Measurements from ENCODE around the gene TTLL11.

Gene TTLL11

GRCh38 chr9:122036988-122037387 is 56.1 kb downstream of the TTLL11 start:
- H3K4me1 ChIP-seq (ENCODE audit: control insufficient read depth, insufficient read depth, low read length): peaks cover 17% of the 10 kb centered on the region
- H3K27ac ChIP-seq (ENCODE audit: low read depth, low read length): peak overlapping the region; percentile 23
- no peaks in the 10 kb centered on the region for H3K36me3 ChIP-seq (ENCODE audit: control insufficient read depth, insufficient read depth, low read length)
- no peaks in the 10 kb centered on the region for H3K27me3 ChIP-seq (ENCODE audit: control insufficient read depth, insufficient read depth, low read length)
- H3K4me3 ChIP-seq (ENCODE audit: low read depth, low read length): no peak overlapping the region
- H3K9me3 ChIP-seq (ENCODE audit: control insufficient read depth, insufficient read depth, low read length): no peaks in the 10 kb centered on the region
- no peak overlapping the region for H3K9ac ChIP-seq (ENCODE audit: low read depth, low read length)

GRCh38 chr9:122036408-122036807 is 56.7 kb downstream of the TTLL11 start:
- Histone ChIP-seq H3K27me3 (ENCODE audit: control insufficient read depth, insufficient read depth, low read length) (no peaks in the 10 kb centered on the region), H3K36me3 (ENCODE audit: control insufficient read depth, insufficient read depth, low read length) (no peaks in the 10 kb centered on the region), H3K4me3 (ENCODE audit: low read depth, low read length) (no peak overlapping the region), H3K9me3 (ENCODE audit: control insufficient read depth, insufficient read depth, low read length) (no peaks in the 10 kb centered on the region), H3K27ac (ENCODE audit: low read depth, low read length) (peak overlapping the region; percentile 23), H3K4me1 (ENCODE audit: control insufficient read depth, insufficient read depth, low read length) (peaks cover 17% of the 10 kb centered on the region), H3K9ac (ENCODE audit: low read depth, low read length) (no peak overlapping the region)

- H3K27me3 ChIP-seq (ENCODE audit: control insufficient read depth, insufficient read depth, low read length): no peaks in the 10 kb centered on the region
These were observed 59.2 kb downstream of the TTLL11 start for GRCh38 chr9:122033775-122034373.

GRCh38 chr9:122032346-122032745 is 60.8 kb downstream of the TTLL11 start:
- Histone ChIP-seq H3K9ac (ENCODE audit: low read depth, low read length) (no peak overlapping the region), H3K4me1 (ENCODE audit: control insufficient read depth, insufficient read depth, low read length) (peaks cover 14% of the 10 kb centered on the region), H3K9me3 (ENCODE audit: control insufficient read depth, insufficient read depth, low read length) (no peaks in the 10 kb centered on the region), H3K27me3 (ENCODE audit: control insufficient read depth, insufficient read depth, low read length) (no peaks in the 10 kb centered on the region), H3K4me3 (ENCODE audit: low read depth, low read length) (no peak overlapping the region), H3K36me3 (ENCODE audit: control insufficient read depth, insufficient read depth, low read length) (no peaks in the 10 kb centered on the region), H3K27ac (ENCODE audit: low read depth, low read length) (no peak overlapping the region)

More at GRCh38 chr9:122033775-122034373, 59.2 kb downstream of the TTLL11 start:
- Histone ChIP-seq H3K36me3 (ENCODE audit: control insufficient read depth, insufficient read depth, low read length) (no peaks in the 10 kb centered on the region), H3K27ac (ENCODE audit: low read depth, low read length) (no peak overlapping the region), H3K9ac (ENCODE audit: low read depth, low read length) (no peak overlapping the region), H3K4me3 (ENCODE audit: low read depth, low read length) (no peak overlapping the region), H3K9me3 (ENCODE audit: control insufficient read depth, insufficient read depth, low read length) (no peaks in the 10 kb centered on the region), H3K4me1 (ENCODE audit: control insufficient read depth, insufficient read depth, low read length) (peaks cover 17% of the 10 kb centered on the region)

- Histone ChIP-seq H3K4me3 (ENCODE audit: low read depth, low read length) (no peak overlapping the region), H3K9ac (ENCODE audit: low read depth, low read length) (no peak overlapping the region), H3K36me3 (ENCODE audit: control insufficient read depth, insufficient read depth, low read length) (no peaks in the 10 kb centered on the region), H3K27me3 (ENCODE audit: control insufficient read depth, insufficient read depth, low read length) (no peaks in the 10 kb centered on the region), H3K4me1 (ENCODE audit: control insufficient read depth, insufficient read depth, low read length) (peaks cover 8% of the 10 kb centered on the region), H3K9me3 (ENCODE audit: control insufficient read depth, insufficient read depth, low read length) (no peaks in the 10 kb centered on the region), H3K27ac (ENCODE audit: low read depth, low read length) (no peak overlapping the region)
These were observed 61.3 kb downstream of the TTLL11 start for GRCh38 chr9:122031776-122032175.

GRCh38 chr9:122031157-122031556 is 62.0 kb downstream of the TTLL11 start:
- Histone ChIP-seq H3K9me3 (ENCODE audit: control insufficient read depth, insufficient read depth, low read length) (no peaks in the 10 kb centered on the region), H3K9ac (ENCODE audit: low read depth, low read length) (no peak overlapping the region), H3K27ac (ENCODE audit: low read depth, low read length) (no peak overlapping the region), H3K27me3 (ENCODE audit: control insufficient read depth, insufficient read depth, low read length) (no peaks in the 10 kb centered on the region), H3K36me3 (ENCODE audit: control insufficient read depth, insufficient read depth, low read length) (no peaks in the 10 kb centered on the region), H3K4me1 (ENCODE audit: control insufficient read depth, insufficient read depth, low read length) (peaks cover 5% of the 10 kb centered on the region; the same call in 1 of the 2 replicates), H3K4me3 (ENCODE audit: low read depth, low read length) (no peak overlapping the region)

- Histone ChIP-seq H3K9ac (ENCODE audit: low read depth, low read length) (no peak overlapping the region), H3K36me3 (ENCODE audit: control insufficient read depth, insufficient read depth, low read length) (no peaks in the 10 kb centered on the region), H3K27ac (ENCODE audit: low read depth, low read length) (no peak overlapping the region), H3K4me3 (ENCODE audit: low read depth, low read length) (no peak overlapping the region), H3K27me3 (ENCODE audit: control insufficient read depth, insufficient read depth, low read length) (no peaks in the 10 kb centered on the region), H3K4me1 (ENCODE audit: control insufficient read depth, insufficient read depth, low read length) (peaks cover 5% of the 10 kb centered on the region; the same call in 1 of the 2 replicates), H3K9me3 (ENCODE audit: control insufficient read depth, insufficient read depth, low read length) (no peaks in the 10 kb centered on the region)
These were observed 62.8 kb downstream of the TTLL11 start for GRCh38 chr9:122030357-122030756.

GRCh38 chr9:122029898-122030297 is 63.2 kb downstream of the TTLL11 start:
- H3K4me3 ChIP-seq (ENCODE audit: low read depth, low read length): no peak overlapping the region
- peaks cover 5% of the 10 kb centered on the region; the same call in 1 of the 2 replicates for H3K4me1 ChIP-seq (ENCODE audit: control insufficient read depth, insufficient read depth, low read length)
- H3K36me3 ChIP-seq (ENCODE audit: control insufficient read depth, insufficient read depth, low read length): no peaks in the 10 kb centered on the region
- no peak overlapping the region for H3K27ac ChIP-seq (ENCODE audit: low read depth, low read length)
- no peaks in the 10 kb centered on the region for H3K9me3 ChIP-seq (ENCODE audit: control insufficient read depth, insufficient read depth, low read length)
- no peaks in the 10 kb centered on the region for H3K27me3 ChIP-seq (ENCODE audit: control insufficient read depth, insufficient read depth, low read length)
- no peak overlapping the region for H3K9ac ChIP-seq (ENCODE audit: low read depth, low read length)

- H3K27me3 ChIP-seq (ENCODE audit: control insufficient read depth, insufficient read depth, low read length): no peaks in the 10 kb centered on the region
These were observed 65.0 kb downstream of the TTLL11 start for GRCh38 chr9:122028089-122028488.

GRCh38 chr9:122020398-122020797 is 72.7 kb downstream of the TTLL11 start:
- no peak overlapping the region for H3K9ac ChIP-seq (ENCODE audit: low read depth, low read length)
- H3K27ac ChIP-seq (ENCODE audit: low read depth, low read length): no peak overlapping the region

More at GRCh38 chr9:122028089-122028488, 65.0 kb downstream of the TTLL11 start:
- H3K9ac ChIP-seq (ENCODE audit: low read depth, low read length): no peak overlapping the region
- peaks cover 7% of the 10 kb centered on the region; the same call in 1 of the 2 replicates for H3K9me3 ChIP-seq (ENCODE audit: control insufficient read depth, insufficient read depth, low read length)
- H3K36me3 ChIP-seq (ENCODE audit: control insufficient read depth, insufficient read depth, low read length): no peaks in the 10 kb centered on the region
- H3K4me3 ChIP-seq (ENCODE audit: low read depth, low read length): no peak overlapping the region
- H3K4me1 ChIP-seq (ENCODE audit: control insufficient read depth, insufficient read depth, low read length): no peaks in the 10 kb centered on the region
- H3K27ac ChIP-seq (ENCODE audit: low read depth, low read length): no peak overlapping the region

GRCh38 chr9:122016744-122017143 is 76.4 kb downstream of the TTLL11 start:
- no peak overlapping the region for H3K27ac ChIP-seq (ENCODE audit: low read depth, low read length)
- H3K36me3 ChIP-seq (ENCODE audit: control insufficient read depth, insufficient read depth, low read length): no peaks in the 10 kb centered on the region
- H3K4me3 ChIP-seq (ENCODE audit: low read depth, low read length): no peak overlapping the region
- H3K9me3 ChIP-seq (ENCODE audit: control insufficient read depth, insufficient read depth, low read length): no peaks in the 10 kb centered on the region
- H3K27me3 ChIP-seq (ENCODE audit: control insufficient read depth, insufficient read depth, low read length): no peaks in the 10 kb centered on the region; the same call in 1 of the 2 replicates
- peaks cover 39% of the 10 kb centered on the region for H3K4me1 ChIP-seq (ENCODE audit: control insufficient read depth, insufficient read depth, low read length)
- H3K9ac ChIP-seq (ENCODE audit: low read depth, low read length): no peak overlapping the region

More at GRCh38 chr9:122020398-122020797, 72.7 kb downstream of the TTLL11 start:
- H3K27me3 ChIP-seq (ENCODE audit: control insufficient read depth, insufficient read depth, low read length): no peaks in the 10 kb centered on the region; the same call in 1 of the 2 replicates
- peaks cover 36% of the 10 kb centered on the region for H3K4me1 ChIP-seq (ENCODE audit: control insufficient read depth, insufficient read depth, low read length)
- peak overlapping the region; percentile 13; the same call in 1 of the 2 replicates for H3K4me3 ChIP-seq (ENCODE audit: low read depth, low read length)
- peaks cover 7% of the 10 kb centered on the region; the same call in 1 of the 2 replicates for H3K9me3 ChIP-seq (ENCODE audit: control insufficient read depth, insufficient read depth, low read length)
- no peaks in the 10 kb centered on the region for H3K36me3 ChIP-seq (ENCODE audit: control insufficient read depth, insufficient read depth, low read length)

Data from HUES48 (cell line).